H1 (cell line): Measurements from ENCODE around the gene ADAMTS8. TPM values are rescaled to one million over a fixed set of nuclear protein-coding genes. Genes with fewer than 3 reads are reported as not detected.

ENCODE experiments used
- CTCF ChIA-PET: fragments of 300-600 bp; sonication (Branson Sonifier 250); formaldehyde crosslinking; loops from one replicate; lab custom pipeline; 2021; ENCODE audit not compliant: partially characterized antibody; lab: Charles Lee
- POLR2A ChIA-PET: fragments of 300-600 bp; sonication (Branson Sonifier 250); formaldehyde crosslinking; loops from one replicate; lab custom pipeline; 2021; ENCODE audit warnings: inconsistent platforms; ENCODE audit not compliant: partially characterized antibody; lab: Charles Lee
- DNase-seq, 2 experiments: peaks; one replicate each; pipeline versions ENCODE4 v3.0.0 to v3.0.0-alpha.2; 2010 to 2022; ENCODE audit warnings: low spot score in 2 of 2, low read depth in 1 of 2, mixed read lengths in 1 of 2
- FAIRE-seq: peaks from 2 replicates; lab custom pipeline; 2011; peaks lifted over from hg19 to GRCh38; lab: Jason Lieb, UNC
- H2AFZ ChIP-seq: 2 replicates; pipeline ENCODE4 v1.8.1; 2012; ENCODE audit warnings: low read length, inconsistent platforms
- H2AK5ac ChIP-seq: 2 replicates; pipeline ENCODE4 v1.6.1; 2013; ENCODE audit warnings: low read depth, low read length
- H2BK120ac ChIP-seq: replicated peaks from 2 replicates; pipeline ENCODE3; 2013; ENCODE audit warnings: low read depth, low read length, inconsistent platforms
- H2BK12ac ChIP-seq: 2 replicates; pipeline ENCODE4 v1.6.1; 2013; ENCODE audit warnings: low read depth, low read length
- H2BK15ac ChIP-seq: 2 replicates; pipeline ENCODE4 v1.6.1; 2013; ENCODE audit warnings: low read length
- H2BK20ac ChIP-seq: 2 replicates; pipeline ENCODE4 v1.6.1; 2013; ENCODE audit warnings: low read length
- H2BK5ac ChIP-seq: 2 replicates; pipeline ENCODE4 v1.6.1; 2013; ENCODE audit warnings: low read depth, low read length
- H3K14ac ChIP-seq: 2 replicates; pipeline ENCODE4 v1.6.1; 2013; ENCODE audit warnings: inconsistent platforms; ENCODE audit not compliant: insufficient read length
- H3K18ac ChIP-seq: 2 replicates; pipeline ENCODE4 v1.6.1; 2013; ENCODE audit warnings: low read length; ENCODE audit errors: extremely low read depth
- H3K23ac ChIP-seq: 2 replicates; pipeline ENCODE4 v1.6.1; 2013; ENCODE audit warnings: inconsistent platforms; ENCODE audit not compliant: insufficient read length
- H3K23me2 ChIP-seq: 2 replicates; pipeline ENCODE4 v1.6.1; 2013; ENCODE audit warnings: low read depth, low read length
- H3K27ac ChIP-seq: 2 replicates; pipeline ENCODE4 v1.6.1; 2011; ENCODE audit warnings: low read depth, low read length, inconsistent platforms
- H3K27me3 ChIP-seq, 4 experiments: replicated peaks in 1 of 4; 1 replicate in 1 of 4; 2 replicates in 3 of 4; pipeline versions ENCODE4 v1.6.1 to v1.8.1; 2011 to 2013; ENCODE audit warnings: low read length in 3 of 4, mild to moderate bottlenecking in 3 of 4, inconsistent platforms in 2 of 4, mixed read lengths in 2 of 4, moderate library complexity in 1 of 4; ENCODE audit not compliant: control insufficient read depth in 3 of 4, insufficient read depth in 3 of 4; ENCODE audit errors: extremely low read depth in 1 of 4
- H3K36me3 ChIP-seq, 4 experiments: 2 replicates each; pipeline versions ENCODE4 v1.6.1 to v1.8.1; 2011 to 2013; ENCODE audit warnings: mild to moderate bottlenecking in 4 of 4, low read length in 3 of 4, moderate library complexity in 2 of 4, control low read depth in 1 of 4, inconsistent platforms in 1 of 4; ENCODE audit not compliant: insufficient read depth in 4 of 4, control insufficient read depth in 2 of 4
- H3K4ac ChIP-seq: replicated peaks from 2 replicates; pipeline ENCODE3; 2013; ENCODE audit warnings: low read length, low read depth, mixed read lengths, inconsistent platforms; ENCODE audit not compliant: insufficient read length
- H3K4me1 ChIP-seq, 4 experiments: replicated peaks in 1 of 4; 1 replicate in 1 of 4; 2 replicates in 3 of 4; pipeline versions ENCODE4 v1.6.1 to v1.8.1; 2011 to 2013; ENCODE audit warnings: low read length in 3 of 4, inconsistent platforms in 2 of 4, mixed read lengths in 1 of 4; ENCODE audit not compliant: insufficient read depth in 4 of 4, control insufficient read depth in 3 of 4
- H3K4me2 ChIP-seq, 2 experiments: 2 replicates each; pipeline versions ENCODE4 v1.6.1 to v1.8.1; 2011 to 2013; ENCODE audit warnings: low read depth in 2 of 2, low read length in 2 of 2, control low read depth in 1 of 2, inconsistent platforms in 1 of 2, mild to moderate bottlenecking in 1 of 2; ENCODE audit not compliant: insufficient read depth in 1 of 2
- H3K4me3 ChIP-seq, 4 experiments: fragments of 200-600, 300-600 bp in 1 of 4; sonication (generic), shearing (Covaris generic), sonication (Bioruptor Twin) in 1 of 4; 2 replicates each; pipeline versions ENCODE4 v1.5.1 to v1.8.1; 2011 to 2016; ENCODE audit warnings: low read length in 4 of 4, low read depth in 3 of 4, control low read depth in 2 of 4, inconsistent platforms in 2 of 4, mild to moderate bottlenecking in 2 of 4, mixed read lengths in 1 of 4, moderate library complexity in 1 of 4; ENCODE audit not compliant: insufficient read depth in 2 of 4; ENCODE audit errors: extremely low read depth in 1 of 4
- H3K56ac ChIP-seq: replicated peaks from 2 replicates; pipeline ENCODE3; 2013; ENCODE audit warnings: low read depth, mild to moderate bottlenecking, mixed read lengths, low read length, inconsistent platforms; ENCODE audit not compliant: insufficient read length
- H3K79me1 ChIP-seq: 2 replicates; pipeline ENCODE4 v1.6.1; 2013; ENCODE audit warnings: low read depth, low read length, control low read depth
- H3K79me2 ChIP-seq, 2 experiments: 2 replicates each; pipeline versions ENCODE4 v1.6.1 to v1.8.1; 2012 to 2013; ENCODE audit warnings: low read length in 2 of 2, mild to moderate bottlenecking in 2 of 2, inconsistent platforms in 1 of 2; ENCODE audit not compliant: insufficient read depth in 2 of 2, control insufficient read depth in 1 of 2
- H3K9ac ChIP-seq, 4 experiments: replicated peaks in 1 of 4; 1 replicate in 1 of 4; 2 replicates in 3 of 4; pipeline versions ENCODE4 v1.6.1 to v1.8.1; 2011 to 2013; ENCODE audit warnings: low read depth in 3 of 4, low read length in 3 of 4, control low read depth in 2 of 4, mild to moderate bottlenecking in 2 of 4, moderate library complexity in 2 of 4, inconsistent platforms in 1 of 4; ENCODE audit errors: extremely low read depth in 1 of 4
- H3K9me3 ChIP-seq, 2 experiments: 2 replicates each; pipeline versions ENCODE4 v1.6.1 to v1.8.1; 2012 to 2013; ENCODE audit warnings: mild to moderate bottlenecking in 2 of 2, moderate library complexity in 2 of 2, control low read depth in 1 of 2, inconsistent platforms in 1 of 2, low read depth in 1 of 2, low read length in 1 of 2, mixed read lengths in 1 of 2; ENCODE audit not compliant: insufficient read depth in 2 of 2
- H4K20me1 ChIP-seq, 2 experiments: replicated peaks in 1 of 2; 2 replicates each; pipeline versions ENCODE3 to v1.8.1; 2011 to 2013; ENCODE audit warnings: inconsistent platforms in 2 of 2, low read length in 2 of 2, mild to moderate bottlenecking in 1 of 2; ENCODE audit not compliant: insufficient read depth in 2 of 2, control insufficient read depth in 1 of 2
- H4K5ac ChIP-seq: 2 replicates; pipeline ENCODE4 v1.6.1; 2013; ENCODE audit warnings: low read length, low read depth, mixed read lengths, inconsistent platforms; ENCODE audit not compliant: insufficient read length
- H4K8ac ChIP-seq: 2 replicates; pipeline ENCODE4 v1.8.0; 2013; ENCODE audit warnings: mild to moderate bottlenecking, moderate library complexity, low read length, inconsistent platforms; ENCODE audit not compliant: insufficient read depth; ENCODE audit errors: extremely low read depth
- H4K91ac ChIP-seq: replicated peaks from 2 replicates; pipeline ENCODE3; 2013; ENCODE audit warnings: low read length, mixed read lengths, inconsistent platforms; ENCODE audit not compliant: insufficient read length
- BACH1 ChIP-seq: IDR thresholded peaks from 2 replicates; pipeline ENCODE4 v1.6.1; 2012; ENCODE audit warnings: low read length, improper control_type of control experiment
- GABPA ChIP-seq: IDR thresholded peaks from 2 replicates; pipeline ENCODE4 v1.6.1; 2011; ENCODE audit warnings: mild to moderate bottlenecking, low read length, moderate library complexity, borderline replicate concordance; ENCODE audit not compliant: insufficient read depth
- MAFK ChIP-seq: IDR thresholded peaks from 2 replicates; pipeline ENCODE4 v1.6.1; 2012; ENCODE audit warnings: low read depth, mild to moderate bottlenecking, improper control_type of control experiment, low read length
- SUZ12 ChIP-seq: fragments of 200-600 bp; sonication (generic); IDR thresholded peaks from 2 replicates; pipeline ENCODE4 v1.6.1; 2012; ENCODE audit warnings: mild to moderate bottlenecking, inconsistent platforms, low read length, moderate library complexity, mixed read lengths
- WGBS, 2 experiments: shearing (Covaris generic) in 1 of 2; methylation state at CpG; one replicate each; pipeline versions ENCODE4 v1.1.6 to v1.1.7; 2013 to 2015; ENCODE audit warnings: low lambda C conversion rate in 2 of 2, mixed read lengths in 2 of 2, inconsistent platforms in 1 of 2, low coverage in 1 of 2, missing lambda C conversion rate in 1 of 2; ENCODE audit not compliant: insufficient replicate concordance in 2 of 2, insufficient coverage in 1 of 2, insufficient read length in 1 of 2; ENCODE audit errors: extremely low coverage in 1 of 2, missing lambda C conversion rate in 1 of 2; 5-methylcytosine and 5-hydroxymethylcytosine counted together
- polyA plus RNA-seq, 7 experiments: library from polyadenylated mRNA; depleted of rRNA in 3 of 7; stranded (reverse) in 5 of 7; unstranded in 2 of 7; fragments of >200 nt in 5 of 7; fragments of 200-250 nt in 2 of 7; gene quantifications; 1 replicate in 5 of 7; 2 replicates in 1 of 7; 4 replicates in 1 of 7; pipeline versions ENCODE4 v1.2.1 to v1.2.3, GENCODE V29; 2011 to 2013; ENCODE audit warnings: missing spikeins in 2 of 7, mixed read lengths in 2 of 7
- total RNA-seq: library from RNA; stranded (reverse); fragmentation: NEBNext Ultra II Directional; extraction: Animal tissue kit (Norgen Biotek cat#: 25700); gene quantifications from 2 replicates; pipeline ENCODE4 v1.2.1, GENCODE V29; 2021

ADAMTS8 gene
- total and polyA plus RNA-seq, 2 of the 8 experiments (the other 6 are each of a cell fraction or from before 2014, with no cell fraction given) = 9.3 to 16.6 TPM

GRCh38 chr11:130472434-130472961 lies 44.1 kb upstream of the ADAMTS8 start:
- no peaks in the 10 kb centered on the region for H3K27me3 ChIP-seq
- TF ChIP-seq GABPA (no peak), MAFK (no peak), BACH1 (no peak), SUZ12 (no peak)

More at GRCh38 chr11:130472434-130472961, 44.1 kb upstream of the ADAMTS8 start:
- Histone ChIP-seq H4K20me1 (peaks cover 0 to 1% of the 10 kb centered on the region in 2 experiments), H2BK15ac (no peak overlapping the region), H3K14ac (no peak overlapping the region), H3K79me1 (no peaks in the 10 kb centered on the region), H2AK5ac (no peak overlapping the region), H3K4me1 (no peaks in the 10 kb centered on the region), H2BK5ac (no peak overlapping the region), H4K8ac (no peak overlapping the region), H3K23ac (no peak overlapping the region), H3K79me2 (no peaks in the 10 kb centered on the region), H3K27ac (no peak overlapping the region), H3K4ac (no peak overlapping the region), H3K4me2 (no peak overlapping the region), H4K5ac (no peak overlapping the region), H4K91ac (no peak overlapping the region), H2BK120ac (no peak overlapping the region), H3K9me3 (no peaks in the 10 kb centered on the region), H3K23me2 (0 out of 2 replicates have a peak, but pooled peaks cover 2% of the 10 kb centered on the region), H3K4me3 (no peak overlapping the region), H2BK12ac (no peak overlapping the region), H2AFZ (no peak overlapping the region), H3K36me3 (no peaks in the 10 kb centered on the region), H3K18ac (no peak overlapping the region), H3K9ac (no peak overlapping the region), H3K56ac (no peak overlapping the region), H2BK20ac (no peak overlapping the region)
- DNase-seq (no peak), FAIRE-seq (no peak)
- ChIA-PET POLR2A (no interaction called here), CTCF (interaction anchor here (0.7 to 2.0 kb wide), 5 partner anchors 22 to 390 kb away, joined by 3 to 8 read pairs (median 5); no protein-coding TSS in a partner anchor)
- WGBS, 2 experiments = 92% methylated on average over 5 of the region's 7 CpGs; no CpG with 5 or more reads in 1 of the 2 experiments
